D721Med (cell line): ENCODE results near the gene WNT11.

Experiments used
- DNase-seq: peaks from one replicate; pipeline ENCODE4 v3.0.0; 2011; ENCODE audit warnings: low spot score; ENCODE audit not compliant: insufficient read length
- FAIRE-seq: peaks from 2 replicates; lab custom pipeline; 2011; peaks lifted over from hg19 to GRCh38; lab: Jason Lieb, UNC
- CTCF ChIP-seq: IDR thresholded peaks from 2 replicates; pipeline ENCODE4 v1.5.1; 2012; ENCODE audit warnings: mild to moderate bottlenecking, control low read depth; ENCODE audit not compliant: insufficient read depth; ENCODE audit errors: missing control alignments

Gene WNT11

DNA sequence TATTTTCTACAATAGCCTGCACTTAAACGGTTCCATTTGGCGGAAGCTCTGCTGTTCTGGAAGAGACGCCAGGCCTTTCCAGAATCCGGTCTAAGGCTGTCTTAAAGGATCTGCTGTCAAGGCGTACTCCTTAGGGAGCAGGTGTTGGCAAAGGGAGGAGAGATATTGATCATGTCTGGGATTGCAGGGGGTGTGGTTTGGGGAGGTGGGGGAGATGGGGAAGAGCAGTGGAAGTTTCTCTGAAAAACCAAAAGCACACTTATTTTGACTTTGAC is 22.5 kb upstream of the WNT11 start:
- DNase-seq, result no peak
- no peak for TF ChIP-seq CTCF
- no peak for FAIRE-seq

DNA sequence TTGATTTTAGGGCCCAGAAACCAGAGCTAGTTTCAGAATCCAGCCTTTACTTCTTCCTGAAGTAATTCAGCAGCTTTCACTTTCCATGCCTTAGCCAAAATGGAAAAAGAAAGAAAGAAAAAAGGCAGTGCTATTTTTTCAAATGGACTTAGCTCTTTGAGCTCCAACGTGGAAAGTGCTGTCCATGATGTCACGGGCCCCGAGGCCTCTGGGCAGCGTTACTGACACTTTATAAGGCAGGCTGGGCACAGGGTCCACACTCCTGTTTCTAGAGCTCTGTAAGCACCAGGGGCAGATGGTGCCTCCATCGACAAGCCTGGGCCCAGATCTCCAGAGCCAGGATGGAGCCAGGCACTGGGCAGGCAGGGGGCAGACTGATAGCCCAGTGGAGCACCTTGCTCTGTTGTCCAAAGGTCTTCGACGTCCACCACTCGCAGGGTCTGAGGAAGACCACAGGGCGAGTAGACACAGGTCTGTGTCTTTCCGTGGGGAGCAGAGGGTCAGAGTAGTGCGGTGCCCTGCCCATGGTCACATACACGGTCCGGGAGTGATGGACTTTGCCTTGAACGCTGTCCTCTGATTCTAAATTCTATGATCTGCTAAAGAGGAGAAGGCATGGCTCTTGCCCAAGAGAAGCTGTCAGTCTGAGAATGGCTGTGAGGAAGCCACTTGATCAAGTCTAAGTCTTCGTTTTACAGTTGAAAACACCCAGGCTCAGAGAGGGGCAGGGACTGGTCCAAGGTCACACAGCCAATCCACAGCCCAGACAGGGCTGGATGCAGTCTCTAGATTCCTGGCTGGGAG is 22.0 kb upstream of the WNT11 start:
- no peak for TF ChIP-seq CTCF
- DNase-seq, result no peak
- no peak for FAIRE-seq

DNA sequence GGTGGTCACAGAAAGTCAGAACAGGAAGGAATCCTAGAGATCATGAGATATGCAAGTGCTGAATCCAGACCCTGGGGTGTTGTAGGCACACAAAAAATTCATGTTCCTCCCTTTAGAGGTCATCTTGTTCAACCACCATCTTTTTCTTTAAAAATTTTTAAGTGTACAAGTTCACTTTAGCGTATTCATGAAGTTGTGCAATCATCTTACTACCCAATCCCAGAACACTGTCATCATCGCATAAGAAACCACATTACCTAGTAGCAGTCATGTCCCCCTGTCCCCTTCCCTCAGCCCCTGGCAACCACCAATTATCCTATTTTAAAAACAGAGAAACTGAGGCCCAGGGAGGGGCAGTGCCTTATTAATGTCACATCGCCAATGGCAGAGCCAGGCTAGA is 20.3 kb upstream of the WNT11 start:
- FAIRE-seq, result no peak
- no peak for DNase-seq
- no peak for TF ChIP-seq CTCF

DNA sequence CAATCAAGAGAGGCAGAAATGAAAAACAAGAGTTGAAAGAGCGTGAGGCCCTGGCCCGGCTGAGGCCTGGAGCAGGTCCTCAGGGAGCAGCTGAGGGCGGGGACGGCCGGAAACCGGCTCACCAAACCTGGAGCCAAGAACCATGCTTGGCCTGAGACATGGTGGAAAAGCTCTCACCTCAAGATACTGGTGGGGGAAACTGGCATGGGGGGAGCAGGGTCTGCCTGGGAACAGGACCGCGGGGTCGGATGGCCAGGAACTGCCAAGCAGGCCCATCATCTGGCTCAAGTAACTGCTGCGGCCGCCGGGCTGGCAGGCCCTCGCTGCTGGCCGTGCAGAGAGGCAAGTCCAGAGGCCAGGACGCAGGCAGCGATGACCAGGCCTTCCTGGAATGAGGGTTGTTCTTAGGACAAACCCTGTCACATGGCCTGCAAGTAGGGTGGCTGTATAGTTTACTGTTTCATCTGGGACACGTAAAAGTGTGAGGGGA is 18.9 kb upstream of the WNT11 start:
- FAIRE-seq (no peak), DNase-seq (no peak)
- TF ChIP-seq CTCF, result no peak

DNA sequence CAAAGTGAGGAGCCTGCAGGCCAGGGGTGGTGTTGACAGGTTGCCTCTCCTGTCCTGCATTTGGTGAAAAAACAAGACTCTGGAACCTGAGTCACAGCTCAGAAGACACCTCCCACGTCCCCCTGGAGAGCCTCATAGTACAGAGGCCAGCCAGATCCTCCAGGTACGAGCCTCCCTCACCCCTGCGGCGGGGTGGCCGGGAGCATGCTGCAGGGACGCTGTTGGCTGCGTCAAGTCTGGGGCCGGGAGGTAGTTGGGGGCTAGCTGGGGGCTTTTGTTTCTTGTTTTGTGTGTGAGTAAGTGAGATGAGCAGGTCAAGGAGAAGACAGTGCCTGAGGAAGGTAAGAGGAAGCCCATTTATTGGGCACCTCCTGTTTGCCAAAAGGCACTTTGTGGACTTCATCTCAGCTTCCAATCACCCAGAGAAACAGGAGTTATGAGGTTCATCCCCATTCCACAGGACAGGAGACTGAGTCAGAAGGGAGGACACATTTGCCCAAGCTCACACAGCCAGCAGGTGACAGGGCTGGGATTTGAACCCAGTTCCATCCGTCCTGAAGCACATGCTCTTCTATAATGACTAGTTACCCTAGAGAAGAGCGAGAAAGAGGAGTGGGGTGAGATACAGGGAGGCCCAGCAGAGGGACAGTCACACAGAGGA is 18.3 kb upstream of the WNT11 start:
- TF ChIP-seq CTCF, result no peak
- FAIRE-seq (no peak), DNase-seq (no peak)

- FAIRE-seq (no peak), DNase-seq (no peak)
- TF ChIP-seq CTCF, result no peak
These were observed 15.1 kb upstream of the WNT11 start for GRCh38 chr11:76221365-76221764.

DNA sequence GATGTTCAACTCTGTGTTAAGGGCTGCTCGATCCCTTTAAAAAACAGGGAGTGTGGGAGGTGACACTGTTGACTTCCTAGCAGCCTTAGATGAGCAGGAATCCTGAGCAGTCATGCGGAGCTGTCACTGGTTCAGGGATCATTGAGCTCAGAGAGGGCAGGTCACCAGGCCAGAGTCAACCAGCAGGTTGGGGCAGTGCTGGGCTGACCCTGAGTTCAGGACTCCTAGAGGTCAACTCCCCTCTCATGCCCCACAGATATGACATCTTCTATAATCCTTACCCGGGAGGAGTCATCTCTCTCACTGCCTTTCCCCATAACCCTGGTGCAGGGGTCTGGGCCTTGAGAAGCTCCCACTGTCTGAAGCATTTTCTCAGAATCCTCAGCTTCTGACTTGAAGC is 12.9 kb upstream of the WNT11 start:
- DNase-seq (no peak), FAIRE-seq (no peak)
- no peak for TF ChIP-seq CTCF
